ENCODE measurements around the gene RHEX.

The RHEX gene

GRCh38 chr1:206011057-206011456, 41.9 kb upstream of the RHEX start:
- H3K4me3 ChIP-seq (ENCODE audit: low read depth, low read length), result no peak overlapping the region
- no peak for DNase-seq (ENCODE audit: low read depth)
- no peak for TF ChIP-seq CTCF (conservative IDR thresholded peaks at IDR 0.05; ENCODE audit: low read depth, low read length)

- no peak for DNase-seq (ENCODE audit: low read depth)
- no peak overlapping the region for H3K4me3 ChIP-seq (ENCODE audit: low read depth, low read length)
- TF ChIP-seq CTCF (conservative IDR thresholded peaks at IDR 0.05; ENCODE audit: low read depth, low read length), result no peak
Measured at GRCh38 chr1:206012086-206012859, 40.7 kb upstream of the RHEX start.

GRCh38 chr1:206013026-206013795, 39.8 kb upstream of the RHEX start:
- H3K4me3 ChIP-seq (ENCODE audit: low read depth, low read length), result no peak overlapping the region
- DNase-seq (ENCODE audit: low read depth), result no peak
- no peak for TF ChIP-seq CTCF (conservative IDR thresholded peaks at IDR 0.05; ENCODE audit: low read depth, low read length)

- no peak for DNase-seq (ENCODE audit: low read depth)
- no peak for TF ChIP-seq CTCF (conservative IDR thresholded peaks at IDR 0.05; ENCODE audit: low read depth, low read length)
Measured at GRCh38 chr1:206014601-206015000, 38.4 kb upstream of the RHEX start.

GRCh38 chr1:206015071-206015470, 37.9 kb upstream of the RHEX start:
- H3K4me3 ChIP-seq (ENCODE audit: low read depth, low read length), result no peak overlapping the region
- no peak for TF ChIP-seq CTCF (conservative IDR thresholded peaks at IDR 0.05; ENCODE audit: low read depth, low read length)
- no peak for DNase-seq (ENCODE audit: low read depth)

More at GRCh38 chr1:206014601-206015000, 38.4 kb upstream of the RHEX start:
- no peak overlapping the region for H3K4me3 ChIP-seq (ENCODE audit: low read depth, low read length)

- no peak for DNase-seq (ENCODE audit: low read depth)
- H3K4me3 ChIP-seq (ENCODE audit: low read depth, low read length), result no peak overlapping the region
- no peak for TF ChIP-seq CTCF (conservative IDR thresholded peaks at IDR 0.05; ENCODE audit: low read depth, low read length)
Measured at GRCh38 chr1:206020393-206021007, 32.5 kb upstream of the RHEX start.

All from choroid plexus epithelial cell (primary cell).